ENCODE data around the gene DLGAP5.

GRCh38 chr14:55129428-55130195 lies 61.8 kb downstream of the DLGAP5 start:
- TF ChIP-seq CTCF (conservative IDR thresholded peaks at IDR 0.05; ENCODE audit: low read depth, low read length): no peak
- no peak for TF ChIP-seq USF2 (IDR thresholded peaks at IDR 0.05; ENCODE audit: low read depth, low read length)
